Measurements from ENCODE around the gene OXNAD1. TPM values are rescaled to one million over a fixed set of nuclear protein-coding genes. Genes with fewer than 3 reads are reported as not detected.

Gene OXNAD1
- total and polyA plus RNA-seq, 7 donors = 11.3 to 23.1 (median 14.4) TPM

DNA sequence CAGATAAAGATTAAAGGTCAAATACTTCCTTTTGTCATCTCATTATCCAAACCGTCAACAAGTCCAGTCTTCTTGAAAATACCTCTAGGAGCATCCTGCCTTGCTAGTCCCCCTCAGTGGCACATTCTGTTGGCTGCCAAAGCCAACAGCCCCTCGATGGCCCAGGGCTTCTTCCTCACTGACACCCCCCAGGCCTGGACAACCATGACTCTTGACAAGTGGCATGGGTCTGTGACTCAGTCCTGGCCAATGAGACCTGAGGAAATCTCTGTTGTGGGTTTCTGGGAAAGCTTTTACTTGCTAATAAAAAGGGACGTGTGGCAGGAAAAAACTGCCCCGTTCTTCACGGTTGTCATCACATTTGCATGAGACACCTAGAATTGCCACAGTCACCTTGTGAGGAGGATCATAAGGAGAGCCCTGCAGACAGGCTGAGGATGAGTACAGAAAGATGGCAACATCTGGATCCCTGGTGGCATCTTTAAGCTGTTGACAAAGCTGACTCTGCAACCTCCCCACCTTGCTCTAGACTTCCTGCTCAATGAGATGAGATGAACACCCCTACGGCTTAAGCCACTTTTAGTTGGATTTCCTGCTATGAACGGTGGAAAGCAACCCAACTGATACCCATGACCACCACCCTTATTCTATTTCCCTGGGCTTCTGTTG is 81.5 kb downstream of the OXNAD1 start:
- 93% methylated on average over 7 of the region's 7 CpGs for WGBS, 2 donors
- Histone ChIP-seq H3K4me3 (no peak overlapping the region), H3K4me1 (no peaks in the 10 kb centered on the region), H3K27me3 (no peaks in the 10 kb centered on the region), H3K36me3 (peaks cover 0 to 6% (median 2%) of the 10 kb centered on the region in 4 donors), H3K27ac (no peak overlapping the region), H3K9me3 (no peaks in the 10 kb centered on the region)
- intact Hi-C loops (cut with DNase I) = no loop called here
- TF ChIP-seq POLR2A (IDR thresholded peaks at IDR 0.05) (no peak), EP300 (IDR thresholded peaks at IDR 0.05) (no peak), POLR2AphosphoS5 (IDR thresholded peaks at IDR 0.05) (no peak)
- TF ChIP-seq, protein P1, sequence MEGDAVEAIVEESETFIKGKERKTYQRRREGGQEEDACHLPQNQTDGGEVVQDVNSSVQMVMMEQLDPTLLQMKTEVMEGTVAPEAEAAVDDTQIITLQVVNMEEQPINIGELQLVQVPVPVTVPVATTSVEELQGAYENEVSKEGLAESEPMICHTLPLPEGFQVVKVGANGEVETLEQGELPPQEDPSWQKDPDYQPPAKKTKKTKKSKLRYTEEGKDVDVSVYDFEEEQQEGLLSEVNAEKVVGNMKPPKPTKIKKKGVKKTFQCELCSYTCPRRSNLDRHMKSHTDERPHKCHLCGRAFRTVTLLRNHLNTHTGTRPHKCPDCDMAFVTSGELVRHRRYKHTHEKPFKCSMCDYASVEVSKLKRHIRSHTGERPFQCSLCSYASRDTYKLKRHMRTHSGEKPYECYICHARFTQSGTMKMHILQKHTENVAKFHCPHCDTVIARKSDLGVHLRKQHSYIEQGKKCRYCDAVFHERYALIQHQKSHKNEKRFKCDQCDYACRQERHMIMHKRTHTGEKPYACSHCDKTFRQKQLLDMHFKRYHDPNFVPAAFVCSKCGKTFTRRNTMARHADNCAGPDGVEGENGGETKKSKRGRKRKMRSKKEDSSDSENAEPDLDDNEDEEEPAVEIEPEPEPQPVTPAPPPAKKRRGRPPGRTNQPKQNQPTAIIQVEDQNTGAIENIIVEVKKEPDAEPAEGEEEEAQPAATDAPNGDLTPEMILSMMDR (IDR thresholded peaks at IDR 0.05) = no peak
- no peak for DNase-seq

DNA sequence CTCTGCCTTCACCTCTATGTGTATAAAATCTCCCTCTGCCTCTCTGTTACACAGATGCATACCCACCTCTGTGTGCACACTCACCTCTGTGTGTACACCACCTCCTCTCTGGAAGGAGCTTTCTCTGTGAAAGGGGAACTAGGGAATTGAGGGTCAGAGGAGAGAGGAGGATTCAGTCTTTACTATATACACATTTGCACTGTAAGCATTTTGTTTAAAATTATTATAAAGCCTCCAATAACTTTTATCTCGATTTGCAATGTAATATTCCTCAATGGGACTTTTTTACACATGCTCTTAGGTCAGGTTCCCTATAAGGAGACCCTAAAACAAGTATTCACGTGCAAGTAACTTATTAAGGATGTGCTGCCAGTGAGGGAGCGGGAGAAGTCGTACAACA is 82.5 kb downstream of the OXNAD1 start:
- intact Hi-C loops (cut with DNase I) = no loop called here
- Histone ChIP-seq H3K4me1 (no peaks in the 10 kb centered on the region), H3K27ac (no peak overlapping the region), H3K27me3 (no peaks in the 10 kb centered on the region), H3K4me3 (no peak overlapping the region), H3K36me3 (peaks cover 0 to 6% (median 2%) of the 10 kb centered on the region in 4 donors), H3K9me3 (no peaks in the 10 kb centered on the region)
- no peak for TF ChIP-seq EP300 (IDR thresholded peaks at IDR 0.05)
- TF ChIP-seq POLR2AphosphoS5 (IDR thresholded peaks at IDR 0.05) = no peak
- TF ChIP-seq POLR2A (IDR thresholded peaks at IDR 0.05) = no peak
- TF ChIP-seq, protein P1 (IDR thresholded peaks at IDR 0.05) = no peak
- WGBS, 2 donors = 93 to 95% methylated on average over 4 of the region's 4 CpGs
- no peak for DNase-seq

DNA sequence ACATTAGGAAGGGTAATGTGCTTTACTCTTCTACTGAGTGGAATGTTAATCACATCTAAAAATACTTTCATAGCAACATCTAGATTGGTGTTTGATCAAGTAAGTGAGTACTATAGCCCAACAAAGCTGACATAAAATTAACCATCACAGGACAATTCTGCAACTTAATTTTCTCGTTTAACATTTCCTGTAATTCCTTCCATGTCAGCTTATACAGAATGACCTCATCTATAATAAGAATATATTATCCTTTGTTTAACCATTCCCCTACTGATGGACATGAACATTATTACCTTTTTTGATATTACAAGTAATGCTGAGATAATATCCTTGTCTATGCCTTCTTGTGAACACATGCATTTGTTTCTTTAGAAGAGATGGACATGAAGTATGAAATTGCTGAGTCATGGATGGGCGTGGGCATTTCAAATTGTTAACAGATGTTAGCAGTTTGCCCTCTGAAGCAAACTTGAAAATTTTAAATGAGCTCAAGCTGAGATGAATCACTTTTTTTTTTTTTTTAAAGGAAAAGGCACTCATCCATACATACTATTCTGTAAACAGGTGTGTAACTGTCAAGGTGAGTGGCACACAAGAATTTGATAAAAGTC is 85.1 kb downstream of the OXNAD1 start:
- Histone ChIP-seq H3K9me3 (no peaks in the 10 kb centered on the region), H3K27me3 (no peaks in the 10 kb centered on the region), H3K4me3 (no peak overlapping the region), H3K4me1 (no peaks in the 10 kb centered on the region), H3K36me3 (peaks cover 0 to 6% (median 2%) of the 10 kb centered on the region in 4 donors), H3K27ac (no peak overlapping the region)
- 20 to 52% methylated on average over 2 of the region's 2 CpGs for WGBS, 2 donors
- intact Hi-C loops (cut with DNase I) = no loop called here
- DNase-seq = no peak
- TF ChIP-seq EP300 (IDR thresholded peaks at IDR 0.05) = no peak
- TF ChIP-seq POLR2AphosphoS5 (IDR thresholded peaks at IDR 0.05) = no peak
- TF ChIP-seq, protein P1 (IDR thresholded peaks at IDR 0.05) = no peak
- TF ChIP-seq POLR2A (IDR thresholded peaks at IDR 0.05) = no peak

DNA sequence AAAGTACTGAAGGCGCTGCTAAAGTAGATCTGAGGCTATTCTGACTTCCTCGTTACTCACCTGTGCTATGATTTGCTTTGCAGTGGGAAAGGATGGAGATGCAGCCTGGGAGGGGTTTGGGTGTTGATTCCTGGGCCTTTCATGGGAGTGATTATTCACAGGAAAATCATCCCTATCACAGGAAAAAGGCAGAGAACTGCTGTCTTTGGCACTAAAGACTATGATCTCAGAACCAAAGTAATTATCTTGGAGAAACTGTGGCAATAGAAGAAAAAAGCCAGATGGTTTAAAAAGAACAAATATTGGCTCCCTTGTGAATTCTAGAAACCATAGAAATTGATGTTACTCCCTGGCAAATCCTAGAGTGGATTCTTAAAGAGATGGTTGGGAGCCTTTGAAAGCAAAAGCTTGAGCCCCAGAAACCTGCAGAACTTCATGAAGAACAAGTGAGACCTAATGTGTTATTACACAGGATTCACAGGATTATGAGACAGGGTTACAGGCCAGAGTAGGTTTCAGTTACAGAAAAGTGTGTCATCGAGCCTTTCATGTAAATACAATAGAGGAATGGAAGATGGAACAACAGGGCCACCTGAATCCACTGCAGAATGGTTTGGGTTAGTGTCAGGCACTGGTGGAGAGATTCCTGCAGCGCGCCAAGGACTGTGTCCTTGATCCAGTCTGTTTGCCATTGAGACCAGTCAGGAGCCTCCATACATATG is 85.7 kb downstream of the OXNAD1 start:
- intact Hi-C loops (cut with DNase I) = no loop called here
- no peak for DNase-seq
- Histone ChIP-seq H3K4me1 (no peaks in the 10 kb centered on the region), H3K27me3 (no peaks in the 10 kb centered on the region), H3K36me3 (peaks cover 0 to 6% (median 2%) of the 10 kb centered on the region in 4 donors), H3K27ac (no peak overlapping the region), H3K4me3 (no peak overlapping the region), H3K9me3 (no peaks in the 10 kb centered on the region)
- TF ChIP-seq POLR2AphosphoS5 (IDR thresholded peaks at IDR 0.05) = no peak
- TF ChIP-seq POLR2A (IDR thresholded peaks at IDR 0.05) = no peak
- TF ChIP-seq, protein P1 (IDR thresholded peaks at IDR 0.05) = no peak
- TF ChIP-seq EP300 (IDR thresholded peaks at IDR 0.05) = no peak
- WGBS, 2 donors = 91 to 94% methylated on average over 5 of the region's 5 CpGs
